H9 (cell line): ENCODE measurements around the gene KRTAP4-8. TPM values are rescaled to one million over a fixed set of nuclear protein-coding genes. Genes with fewer than 3 reads are reported as not detected.
"Not testable (repeated sequence)": the region's sequence is repeated elsewhere in the genome, so short reads cannot be mapped to it uniquely, and the experiment has no call there.

Experiments
- DNase-seq: peaks from one replicate; pipeline ENCODE4 v3.0.0-alpha.2; 2017
- H2AFZ ChIP-seq: one replicate; pipeline ENCODE4 v1.6.1; 2013; ENCODE audit warnings: mild to moderate bottlenecking, low read length, control low read depth, moderate library complexity
- H2AK5ac ChIP-seq: 2 replicates; pipeline ENCODE4 v1.6.1; 2013; ENCODE audit warnings: low read length, control low read depth, mixed read lengths; ENCODE audit not compliant: insufficient read length
- H2BK120ac ChIP-seq: one replicate; pipeline ENCODE4 v1.6.1; 2013; ENCODE audit warnings: low read depth, mild to moderate bottlenecking, low read length, control low read depth, inconsistent platforms; ENCODE audit not compliant: poor library complexity, severe bottlenecking
- H2BK12ac ChIP-seq: 2 replicates; pipeline ENCODE4 v1.6.1; 2013; ENCODE audit warnings: low read length, control low read depth, mixed read lengths, low read depth; ENCODE audit not compliant: insufficient read length
- H2BK15ac ChIP-seq: 2 replicates; pipeline ENCODE4 v1.6.1; 2013; ENCODE audit warnings: low read depth, low read length, control low read depth
- H2BK20ac ChIP-seq: one replicate; pipeline ENCODE4 v1.6.1; 2013; ENCODE audit warnings: low read depth, mild to moderate bottlenecking, low read length, control low read depth, inconsistent platforms; ENCODE audit not compliant: poor library complexity, severe bottlenecking
- H2BK5ac ChIP-seq: 2 replicates; pipeline ENCODE4 v1.6.1; 2013; ENCODE audit warnings: low read length, control low read depth, mixed read lengths; ENCODE audit not compliant: insufficient read length
- H3K14ac ChIP-seq: 2 replicates; pipeline ENCODE4 v1.6.1; 2013; ENCODE audit warnings: low read length, control low read depth; ENCODE audit not compliant: insufficient read depth
- H3K18ac ChIP-seq: 2 replicates; pipeline ENCODE4 v1.6.1; 2013; ENCODE audit warnings: low read depth, mild to moderate bottlenecking, mixed read lengths, low read length, control low read depth; ENCODE audit not compliant: insufficient read length
- H3K23ac ChIP-seq: 2 replicates; pipeline ENCODE4 v1.6.1; 2013; ENCODE audit warnings: low read length, control low read depth, mixed read lengths, low read depth; ENCODE audit not compliant: insufficient read length
- H3K23me2 ChIP-seq: 2 replicates; pipeline ENCODE4 v1.6.1; 2013; ENCODE audit warnings: low read depth, mild to moderate bottlenecking, mixed read lengths, low read length, control low read depth; ENCODE audit not compliant: insufficient read length, poor library complexity, severe bottlenecking
- H3K27ac ChIP-seq: 2 replicates; pipeline ENCODE4 v1.5.1; 2013; ENCODE audit warnings: low read length, control low read depth, mixed read lengths, low read depth; ENCODE audit not compliant: insufficient read length
- H3K27me3 ChIP-seq: 2 replicates; pipeline ENCODE4 v1.6.1; 2013; ENCODE audit warnings: low read length, control low read depth, inconsistent platforms; ENCODE audit not compliant: insufficient read depth
- H3K4ac ChIP-seq: 2 replicates; pipeline ENCODE4 v1.6.1; 2013; ENCODE audit warnings: low read depth, mild to moderate bottlenecking, control low read depth, inconsistent platforms, low read length, moderate library complexity
- H3K4me1 ChIP-seq: 2 replicates; pipeline ENCODE4 v1.6.1; 2013; ENCODE audit warnings: low read length, control low read depth, inconsistent platforms; ENCODE audit not compliant: insufficient read depth
- H3K4me2 ChIP-seq: 2 replicates; pipeline ENCODE4 v1.6.1; 2013; ENCODE audit warnings: low read length, control low read depth, mixed read lengths; ENCODE audit not compliant: insufficient read length, insufficient read depth
- H3K56ac ChIP-seq: 2 replicates; pipeline ENCODE4 v1.6.1; 2013; ENCODE audit warnings: low read depth, mild to moderate bottlenecking, mixed read lengths, low read length, control low read depth; ENCODE audit not compliant: insufficient read length
- H3K79me1 ChIP-seq: 2 replicates; pipeline ENCODE4 v1.6.1; 2013; ENCODE audit warnings: low read depth, mild to moderate bottlenecking, moderate library complexity, low read length, control low read depth, inconsistent platforms; ENCODE audit not compliant: insufficient read depth, poor library complexity, severe bottlenecking
- H3K79me2 ChIP-seq: 2 replicates; pipeline ENCODE4 v1.6.1; 2013; ENCODE audit warnings: low read length, control low read depth, inconsistent platforms; ENCODE audit not compliant: insufficient read depth
- H3K9ac ChIP-seq: 2 replicates; pipeline ENCODE4 v1.6.1; 2013; ENCODE audit warnings: low read length, control low read depth, mixed read lengths; ENCODE audit not compliant: insufficient read length; ENCODE audit errors: extremely low read depth
- H3K9me3 ChIP-seq: one replicate; pipeline ENCODE4 v1.6.1; 2013; ENCODE audit warnings: low read depth, low read length, inconsistent platforms; ENCODE audit not compliant: control insufficient read depth
- H3T11ph ChIP-seq: one replicate; pipeline ENCODE4 v1.6.1; 2013; ENCODE audit warnings: mild to moderate bottlenecking, low read length, control low read depth, inconsistent platforms
- H4K20me1 ChIP-seq: one replicate; pipeline ENCODE4 v1.6.1; 2013; ENCODE audit not compliant: control insufficient read depth, insufficient read length, insufficient read depth
- H4K5ac ChIP-seq: 2 replicates; pipeline ENCODE4 v1.6.1; 2013; ENCODE audit warnings: low read depth, mild to moderate bottlenecking, mixed read lengths, low read length, control low read depth; ENCODE audit not compliant: insufficient read length
- H4K8ac ChIP-seq: replicated peaks from 2 replicates; pipeline ENCODE4 v1.6.1; 2013; ENCODE audit warnings: low read length, control low read depth, mixed read lengths, low read depth; ENCODE audit not compliant: insufficient read length
- H4K91ac ChIP-seq: 2 replicates; pipeline ENCODE4 v1.6.1; 2013; ENCODE audit warnings: low read depth, mild to moderate bottlenecking, moderate library complexity, mixed read lengths, low read length, control low read depth; ENCODE audit not compliant: insufficient read length
- H3K27ac Mint-ChIP-seq, 3 experiments: 2 replicates in 2 of 3; 3 replicates in 1 of 3; pipeline ENCODE4 v1.8.0; 2020 to 2021; ENCODE audit warnings: mixed read lengths in 3 of 3, mild to moderate bottlenecking in 1 of 3, moderate library complexity in 1 of 3
- H3K27me3 Mint-ChIP-seq: 2 replicates; pipeline ENCODE4 v1.8.0; 2021; ENCODE audit warnings: low read depth, mild to moderate bottlenecking, moderate library complexity, mixed read lengths
- H3K36me3 Mint-ChIP-seq, 3 experiments: 2 replicates in 2 of 3; 3 replicates in 1 of 3; pipeline ENCODE4 v1.8.0; 2020 to 2021; ENCODE audit warnings: low read depth in 3 of 3, mixed read lengths in 3 of 3; ENCODE audit not compliant: insufficient read depth in 1 of 3
- H3K4me1 Mint-ChIP-seq, 2 experiments: 2 replicates each; pipeline ENCODE4 v1.8.0; 2020; ENCODE audit warnings: mixed read lengths in 2 of 2
- H3K4me3 Mint-ChIP-seq, 2 experiments: 2 replicates in 1 of 2; 3 replicates in 1 of 2; pipeline ENCODE4 v1.8.0; 2020 to 2021; ENCODE audit warnings: mild to moderate bottlenecking in 2 of 2, mixed read lengths in 2 of 2, moderate library complexity in 1 of 2
- H3K9me3 Mint-ChIP-seq, 2 experiments: 2 replicates in 1 of 2; 3 replicates in 1 of 2; pipeline ENCODE4 v1.8.0; 2020; ENCODE audit warnings: mild to moderate bottlenecking in 2 of 2, mixed read lengths in 2 of 2, moderate library complexity in 1 of 2
- WGBS: extraction: QIAGEN DNeasy Blood & Tissue Kit; methylation state at CpG from one replicate; pipeline ENCODE4 v1.1.7; 2013; ENCODE audit warnings: missing lambda C conversion rate, low lambda C conversion rate, mixed read lengths; ENCODE audit not compliant: insufficient read length; ENCODE audit errors: extremely low coverage; 5-methylcytosine and 5-hydroxymethylcytosine counted together
- total RNA-seq: library from RNA; stranded (reverse); gene quantifications from 2 replicates; pipeline ENCODE4 v1.2.1, GENCODE V29; 2021
- TF ChIP-seq, protein P1 (sequence below): fragments of 200-600 bp; sonication (generic); conservative IDR thresholded peaks from 3 replicates; pipeline ENCODE4 v1.8.0; 2021; ENCODE audit warnings: antibody characterized with exemption, mild to moderate bottlenecking

Gene KRTAP4-8
- total RNA-seq, 1 experiment from 2014 or later, result not detected

DNA sequence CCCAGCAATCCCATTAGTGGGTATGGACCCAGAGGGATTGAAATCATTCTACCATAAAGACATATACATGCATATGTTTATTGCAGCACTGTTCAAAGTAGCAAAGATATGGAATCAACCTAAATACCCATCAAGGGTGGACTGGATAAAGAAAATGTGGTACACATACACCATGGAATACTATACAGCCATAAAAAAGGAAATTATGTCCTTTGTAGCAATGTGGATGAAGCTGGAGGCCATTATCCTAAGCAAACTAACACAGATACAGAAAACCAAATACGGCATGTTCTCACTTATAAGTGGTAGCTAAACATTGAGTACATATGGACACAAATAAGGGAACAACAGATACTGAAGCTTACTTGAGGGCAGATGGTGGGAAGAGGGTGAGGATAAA is 40.4 kb downstream of the KRTAP4-8 start:
- Mint-ChIP-seq H3K27me3 (no peaks in the 10 kb centered on the region), H3K4me1 (peaks cover 4 to 7% of the 10 kb centered on the region in 2 experiments), H3K36me3 (no peaks in the 10 kb centered on the region; a peak in 1 of 7 replicates), H3K27ac (no peak overlapping the region), H3K4me3 (no peak overlapping the region), H3K9me3 (peaks cover 0 to 6% of the 10 kb centered on the region in 2 experiments; a peak in 2 of 5 replicates)
- no peak overlapping the region for H3K23ac ChIP-seq
- no peak overlapping the region for H4K5ac ChIP-seq
- no peak overlapping the region for H2BK5ac ChIP-seq
- no peak overlapping the region for H2AK5ac ChIP-seq
- no peak overlapping the region for H4K8ac ChIP-seq
- H3K18ac ChIP-seq, result no peak overlapping the region
- H3K4me1 ChIP-seq, result no peaks in the 10 kb centered on the region
- no peaks in the 10 kb centered on the region for H3K79me1 ChIP-seq
- H3K9ac ChIP-seq, result no peak overlapping the region
- H3K79me2 ChIP-seq, result no peaks in the 10 kb centered on the region
- WGBS, result no CpG with 5 or more reads among the region's 1 CpG
- H2BK12ac ChIP-seq, result no peak overlapping the region
- no peaks in the 10 kb centered on the region for H3K9me3 ChIP-seq
- no peak overlapping the region for H2AFZ ChIP-seq
- no peaks in the 10 kb centered on the region for H3K27me3 ChIP-seq
- H2BK20ac ChIP-seq, result no peak overlapping the region
- H3K14ac ChIP-seq, result no peak overlapping the region
- TF ChIP-seq, protein P1, sequence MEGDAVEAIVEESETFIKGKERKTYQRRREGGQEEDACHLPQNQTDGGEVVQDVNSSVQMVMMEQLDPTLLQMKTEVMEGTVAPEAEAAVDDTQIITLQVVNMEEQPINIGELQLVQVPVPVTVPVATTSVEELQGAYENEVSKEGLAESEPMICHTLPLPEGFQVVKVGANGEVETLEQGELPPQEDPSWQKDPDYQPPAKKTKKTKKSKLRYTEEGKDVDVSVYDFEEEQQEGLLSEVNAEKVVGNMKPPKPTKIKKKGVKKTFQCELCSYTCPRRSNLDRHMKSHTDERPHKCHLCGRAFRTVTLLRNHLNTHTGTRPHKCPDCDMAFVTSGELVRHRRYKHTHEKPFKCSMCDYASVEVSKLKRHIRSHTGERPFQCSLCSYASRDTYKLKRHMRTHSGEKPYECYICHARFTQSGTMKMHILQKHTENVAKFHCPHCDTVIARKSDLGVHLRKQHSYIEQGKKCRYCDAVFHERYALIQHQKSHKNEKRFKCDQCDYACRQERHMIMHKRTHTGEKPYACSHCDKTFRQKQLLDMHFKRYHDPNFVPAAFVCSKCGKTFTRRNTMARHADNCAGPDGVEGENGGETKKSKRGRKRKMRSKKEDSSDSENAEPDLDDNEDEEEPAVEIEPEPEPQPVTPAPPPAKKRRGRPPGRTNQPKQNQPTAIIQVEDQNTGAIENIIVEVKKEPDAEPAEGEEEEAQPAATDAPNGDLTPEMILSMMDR, result no peak
- no peak overlapping the region for H2BK120ac ChIP-seq
- no peak overlapping the region for H3K27ac ChIP-seq
- DNase-seq, result no peak
- no peak overlapping the region for H3T11ph ChIP-seq
- no peak overlapping the region for H2BK15ac ChIP-seq
- H3K4me2 ChIP-seq, result no peak overlapping the region
- no peak overlapping the region for H4K91ac ChIP-seq
- H4K20me1 ChIP-seq, result no peaks in the 10 kb centered on the region
- no peaks in the 10 kb centered on the region for H3K23me2 ChIP-seq
- no peak overlapping the region for H3K56ac ChIP-seq
- no peak overlapping the region for H3K4ac ChIP-seq

DNA sequence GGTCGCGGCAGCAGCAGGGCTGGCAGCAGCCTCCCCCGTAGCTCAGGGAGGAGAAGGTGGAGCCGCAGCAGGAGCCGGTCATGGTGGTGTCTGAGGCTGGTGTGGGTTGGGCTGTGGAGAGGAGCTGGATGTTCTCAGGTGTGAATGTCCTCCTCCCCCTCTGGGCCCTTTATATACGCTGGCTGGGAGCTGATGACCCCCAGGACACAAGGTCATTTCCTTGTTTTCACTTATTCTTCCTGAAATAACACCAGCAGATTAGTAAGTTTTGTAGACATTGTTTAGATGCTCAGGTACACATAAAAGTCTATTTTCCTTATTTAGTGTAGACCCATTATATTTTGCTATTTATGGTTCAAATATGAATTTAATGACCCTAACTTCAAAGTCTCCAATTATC is 42.8 kb downstream of the KRTAP4-8 start, which contains the start of gene KRTAP2-2:
Gene KRTAP2-2 (minus strand): TSS at position 101 of the 400 bp plus-strand sequence. CDS start 19 bp downstream, at position 82.
- H4K91ac ChIP-seq, H3T11ph ChIP-seq, H3K4me2 ChIP-seq, H2BK12ac ChIP-seq, H4K8ac ChIP-seq, H3K79me2 ChIP-seq, H2BK20ac ChIP-seq, H3K27me3 Mint-ChIP-seq, H2AFZ ChIP-seq, H3K18ac ChIP-seq, H3K27ac ChIP-seq, H3K79me1 ChIP-seq, H3K27ac Mint-ChIP-seq, H2AK5ac ChIP-seq, H2BK15ac ChIP-seq, H3K9me3 Mint-ChIP-seq, H4K20me1 ChIP-seq, H3K14ac ChIP-seq, H4K5ac ChIP-seq, H3K4ac ChIP-seq, H3K36me3 Mint-ChIP-seq, H3K23ac ChIP-seq, H3K27me3 ChIP-seq, H3K9me3 ChIP-seq, H3K4me1 ChIP-seq, H3K23me2 ChIP-seq, H3K4me3 Mint-ChIP-seq, H3K9ac ChIP-seq, DNase-seq, H2BK120ac ChIP-seq, H2BK5ac ChIP-seq, H3K56ac ChIP-seq: not testable (repeated sequence)
- H3K4me1 Mint-ChIP-seq, result peaks cover 8 to 11% of the 10 kb centered on the region in 2 experiments
- WGBS, result no CpG with 5 or more reads among the region's 6 CpGs
